PFSK-1 (cell line): ENCODE measurements around the gene PNMA6F.

Experiments
- FOXP2 ChIP-seq: optimal IDR thresholded peaks from 2 replicates; pipeline ENCODE3; 2011; ENCODE audit warnings: borderline replicate concordance, control low read depth, inconsistent platforms; ENCODE audit not compliant: insufficient read depth; ENCODE audit errors: extremely low read length, extremely low read depth
- POLR2AphosphoS5 ChIP-seq: IDR thresholded peaks from 2 replicates; pipeline ENCODE4 v1.6.1; 2012; ENCODE audit warnings: low read depth, mild to moderate bottlenecking, control low read depth, low read length, moderate library complexity
- SIN3A ChIP-seq: IDR thresholded peaks from 2 replicates; pipeline ENCODE4 v1.6.1; 2012; ENCODE audit warnings: mild to moderate bottlenecking, low read length, moderate library complexity, borderline replicate concordance; ENCODE audit not compliant: insufficient read depth
- TAF1 ChIP-seq: IDR thresholded peaks from 2 replicates; pipeline ENCODE4 v1.6.1; 2012; ENCODE audit warnings: low read length, control low read depth, borderline replicate concordance; ENCODE audit not compliant: insufficient read depth
- TF ChIP-seq, protein P1 (sequence below), 2 experiments: IDR thresholded peaks; 2 replicates each; pipeline versions ENCODE4 v1.6.1 to v1.8.0; 2011 to 2012; ENCODE audit warnings: low read depth in 2 of 2, low read length in 2 of 2, control low read depth in 1 of 2, inconsistent platforms in 1 of 2, mild to moderate bottlenecking in 1 of 2, moderate library complexity in 1 of 2; ENCODE audit not compliant: insufficient read depth in 1 of 2

Gene PNMA6F

DNA sequence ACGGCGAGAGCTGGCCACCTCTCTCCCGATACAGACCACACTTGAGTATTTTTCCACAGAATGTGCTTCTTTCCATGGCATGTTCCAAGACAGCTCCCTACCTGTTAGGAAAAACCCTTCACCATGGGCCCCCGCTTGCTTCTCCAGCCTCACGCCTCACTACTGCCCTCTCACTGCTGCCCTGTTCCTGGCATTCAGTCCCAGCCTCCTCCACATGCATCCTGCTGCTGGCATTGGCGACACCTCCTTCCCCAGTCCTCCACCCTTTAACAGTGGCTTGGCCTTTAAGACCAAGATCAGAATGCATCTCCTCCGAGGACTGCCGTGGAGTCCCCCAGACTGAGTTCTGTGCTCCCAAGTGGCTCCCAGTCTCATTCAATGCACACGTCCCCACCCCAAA is 10.7 kb downstream of the PNMA6F start:
- TF ChIP-seq FOXP2 = no peak
- TF ChIP-seq TAF1 = no peak
- TF ChIP-seq, protein P1, sequence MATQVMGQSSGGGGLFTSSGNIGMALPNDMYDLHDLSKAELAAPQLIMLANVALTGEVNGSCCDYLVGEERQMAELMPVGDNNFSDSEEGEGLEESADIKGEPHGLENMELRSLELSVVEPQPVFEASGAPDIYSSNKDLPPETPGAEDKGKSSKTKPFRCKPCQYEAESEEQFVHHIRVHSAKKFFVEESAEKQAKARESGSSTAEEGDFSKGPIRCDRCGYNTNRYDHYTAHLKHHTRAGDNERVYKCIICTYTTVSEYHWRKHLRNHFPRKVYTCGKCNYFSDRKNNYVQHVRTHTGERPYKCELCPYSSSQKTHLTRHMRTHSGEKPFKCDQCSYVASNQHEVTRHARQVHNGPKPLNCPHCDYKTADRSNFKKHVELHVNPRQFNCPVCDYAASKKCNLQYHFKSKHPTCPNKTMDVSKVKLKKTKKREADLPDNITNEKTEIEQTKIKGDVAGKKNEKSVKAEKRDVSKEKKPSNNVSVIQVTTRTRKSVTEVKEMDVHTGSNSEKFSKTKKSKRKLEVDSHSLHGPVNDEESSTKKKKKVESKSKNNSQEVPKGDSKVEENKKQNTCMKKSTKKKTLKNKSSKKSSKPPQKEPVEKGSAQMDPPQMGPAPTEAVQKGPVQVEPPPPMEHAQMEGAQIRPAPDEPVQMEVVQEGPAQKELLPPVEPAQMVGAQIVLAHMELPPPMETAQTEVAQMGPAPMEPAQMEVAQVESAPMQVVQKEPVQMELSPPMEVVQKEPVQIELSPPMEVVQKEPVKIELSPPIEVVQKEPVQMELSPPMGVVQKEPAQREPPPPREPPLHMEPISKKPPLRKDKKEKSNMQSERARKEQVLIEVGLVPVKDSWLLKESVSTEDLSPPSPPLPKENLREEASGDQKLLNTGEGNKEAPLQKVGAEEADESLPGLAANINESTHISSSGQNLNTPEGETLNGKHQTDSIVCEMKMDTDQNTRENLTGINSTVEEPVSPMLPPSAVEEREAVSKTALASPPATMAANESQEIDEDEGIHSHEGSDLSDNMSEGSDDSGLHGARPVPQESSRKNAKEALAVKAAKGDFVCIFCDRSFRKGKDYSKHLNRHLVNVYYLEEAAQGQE (IDR thresholded peaks at IDR 0.05; ENCODE audit: insufficient read depth in 1 of 2, low read depth in 2 of 2, low read length in 2 of 2) = no peak
- TF ChIP-seq POLR2AphosphoS5 = no peak
- TF ChIP-seq SIN3A = no peak

DNA sequence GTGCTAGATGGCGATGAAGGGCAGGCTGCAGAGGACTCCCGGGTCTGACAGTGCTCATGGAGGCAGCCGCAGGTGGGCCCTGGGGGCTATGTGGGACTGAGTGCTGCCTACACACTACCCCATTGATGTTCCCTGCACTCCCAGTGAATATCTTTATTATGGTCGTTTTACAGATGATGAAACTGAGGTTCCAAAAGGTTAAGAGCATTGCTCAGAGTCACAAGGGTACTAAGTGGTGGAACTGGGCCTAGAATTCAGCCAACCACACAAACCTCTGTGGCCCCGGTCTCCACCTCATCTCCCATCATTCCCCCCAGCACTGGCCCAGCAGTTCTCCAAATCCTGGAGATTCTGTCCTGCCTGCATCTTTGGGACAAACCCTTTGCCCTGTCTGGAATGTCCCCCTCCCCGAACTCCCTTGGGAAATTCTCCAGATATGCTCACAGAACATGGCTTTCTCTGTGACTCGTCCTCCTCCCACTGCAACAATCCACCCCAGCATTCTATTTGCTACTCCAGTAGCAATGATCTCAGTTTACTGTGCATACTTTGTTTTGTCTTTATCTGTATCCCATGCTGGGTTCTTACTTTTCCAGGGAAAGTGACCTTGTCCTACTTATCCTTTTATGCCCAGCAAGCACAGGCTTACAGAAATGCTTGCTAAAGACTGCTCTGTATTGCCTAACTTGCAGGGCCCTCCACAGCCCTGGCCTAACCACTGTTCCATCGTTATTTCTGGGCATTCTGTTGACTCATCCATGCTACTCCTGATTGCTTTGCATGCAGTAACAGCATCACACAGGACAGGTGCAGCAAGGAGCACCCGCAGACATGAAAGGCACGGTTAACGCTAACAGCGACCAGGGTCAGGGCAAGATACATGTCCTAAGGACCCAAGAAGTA is 14.0 kb downstream of the PNMA6F start:
- TF ChIP-seq POLR2AphosphoS5 (no peak), SIN3A (no peak), FOXP2 (no peak), TAF1 (no peak)
- TF ChIP-seq, protein P1 (IDR thresholded peaks at IDR 0.05; ENCODE audit: insufficient read depth in 1 of 2, low read depth in 2 of 2, low read length in 2 of 2) = no peak

DNA sequence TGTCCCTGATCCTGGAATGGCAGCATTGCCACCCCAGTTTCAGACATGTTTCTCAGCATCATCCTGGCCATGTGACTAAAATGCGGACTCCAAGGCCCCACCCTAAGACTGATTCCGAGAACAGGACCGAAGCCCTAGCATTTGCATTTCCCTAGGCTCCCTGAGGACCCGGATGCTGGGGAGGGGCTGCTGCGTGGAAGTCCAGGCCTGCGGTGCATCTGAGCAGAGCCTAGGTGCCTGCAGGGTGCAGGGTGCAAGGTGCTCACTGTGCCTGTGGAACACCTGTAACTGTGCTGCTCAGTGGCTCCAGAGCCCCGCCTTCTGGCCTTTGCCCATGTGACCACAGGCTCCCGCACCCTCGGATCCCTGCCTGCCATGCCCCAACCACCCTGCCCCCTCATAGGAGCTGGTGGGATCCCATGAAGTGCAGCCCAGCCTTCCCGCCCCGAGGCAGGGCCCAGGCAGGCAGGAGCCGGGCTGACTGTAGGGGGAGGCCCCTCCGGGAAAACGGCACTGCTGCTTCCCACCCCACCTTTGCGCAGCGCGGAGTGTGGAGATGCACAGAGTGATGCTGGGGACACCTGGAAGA is 14.9 kb downstream of the PNMA6F start:
- TF ChIP-seq SIN3A (no peak), FOXP2 (no peak), TAF1 (no peak), POLR2AphosphoS5 (no peak)
- TF ChIP-seq, protein P1 (IDR thresholded peaks at IDR 0.05; ENCODE audit: insufficient read depth in 1 of 2, low read depth in 2 of 2, low read length in 2 of 2) = no peak

- no peak for TF ChIP-seq TAF1
- TF ChIP-seq FOXP2 = no peak
- TF ChIP-seq POLR2AphosphoS5 = no peak
- TF ChIP-seq SIN3A = no peak
- TF ChIP-seq, protein P1 (IDR thresholded peaks at IDR 0.05; ENCODE audit: insufficient read depth in 1 of 2, low read depth in 2 of 2, low read length in 2 of 2) = no peak
Measured at GRCh38 chrX:153305972-153306371, 15.6 kb downstream of the PNMA6F start.
